Astrocyte of the cerebellum (primary cell): ENCODE measurements around the gene P4HB.

Experiments used
- DNase-seq: peaks from one replicate; pipeline ENCODE4 v3.0.0-alpha.2; 2011; ENCODE audit warnings: low read depth
- H3K4me3 ChIP-seq: 2 replicates; pipeline ENCODE4 v1.5.1; 2011; ENCODE audit warnings: mild to moderate bottlenecking, low read depth, low read length, moderate library complexity
- in situ Hi-C: cut with HindIII; loops from 2 replicates; pipeline ENCODE4 v1.10.0; 2017; ENCODE audit warnings: low sequenced_read_pairs
- TF ChIP-seq, protein P1 (sequence below): IDR thresholded peaks from 2 replicates; pipeline ENCODE4 v1.5.1; 2012; ENCODE audit warnings: low read length, low read depth, moderate library complexity, mild to moderate bottlenecking; ENCODE audit errors: missing control alignments

The P4HB gene

DNA sequence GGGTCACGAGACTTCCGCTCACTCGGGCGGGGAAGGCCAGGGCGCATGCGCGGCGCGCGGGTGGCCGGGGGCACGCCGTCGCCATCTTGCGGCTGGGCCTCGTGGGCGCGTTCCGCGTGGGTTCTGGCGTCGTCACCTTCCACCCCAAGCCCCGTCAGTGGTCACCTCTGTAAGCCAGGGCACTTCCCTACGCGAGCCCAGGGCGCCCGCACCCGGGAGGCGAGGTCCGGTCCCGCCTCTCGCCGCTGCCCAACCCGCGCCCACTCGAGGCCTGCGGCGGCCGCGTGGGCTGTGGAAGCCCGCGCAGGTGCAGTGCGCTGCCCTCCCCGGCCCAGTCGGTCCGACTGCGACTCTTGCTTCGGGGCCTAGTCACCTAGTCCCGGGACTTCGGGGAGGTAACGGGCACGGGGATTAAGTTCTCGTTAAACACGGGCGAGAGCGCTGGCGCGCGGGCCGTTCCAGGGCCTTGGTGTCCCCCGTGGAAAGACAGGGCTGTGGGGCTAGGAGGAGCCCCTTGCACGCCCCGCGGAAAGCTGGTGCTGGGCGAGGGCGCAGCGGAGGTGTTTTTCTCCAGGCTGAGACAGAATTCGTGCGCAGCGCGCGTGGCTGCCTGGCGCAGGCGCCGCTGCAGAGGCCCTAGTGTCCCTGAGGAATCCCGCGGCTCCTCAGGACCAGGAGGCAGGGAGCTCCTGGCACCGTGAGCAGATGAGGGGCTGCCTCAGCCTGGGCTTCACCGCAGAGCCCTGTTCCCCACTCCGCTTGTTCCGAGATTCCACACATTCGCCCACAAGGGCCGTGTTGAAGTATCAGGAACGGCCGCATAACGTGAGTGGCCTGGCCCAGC, 11.3 kb upstream of the P4HB start:
- in situ Hi-C loops, result no loop called here
- TF ChIP-seq, protein P1, sequence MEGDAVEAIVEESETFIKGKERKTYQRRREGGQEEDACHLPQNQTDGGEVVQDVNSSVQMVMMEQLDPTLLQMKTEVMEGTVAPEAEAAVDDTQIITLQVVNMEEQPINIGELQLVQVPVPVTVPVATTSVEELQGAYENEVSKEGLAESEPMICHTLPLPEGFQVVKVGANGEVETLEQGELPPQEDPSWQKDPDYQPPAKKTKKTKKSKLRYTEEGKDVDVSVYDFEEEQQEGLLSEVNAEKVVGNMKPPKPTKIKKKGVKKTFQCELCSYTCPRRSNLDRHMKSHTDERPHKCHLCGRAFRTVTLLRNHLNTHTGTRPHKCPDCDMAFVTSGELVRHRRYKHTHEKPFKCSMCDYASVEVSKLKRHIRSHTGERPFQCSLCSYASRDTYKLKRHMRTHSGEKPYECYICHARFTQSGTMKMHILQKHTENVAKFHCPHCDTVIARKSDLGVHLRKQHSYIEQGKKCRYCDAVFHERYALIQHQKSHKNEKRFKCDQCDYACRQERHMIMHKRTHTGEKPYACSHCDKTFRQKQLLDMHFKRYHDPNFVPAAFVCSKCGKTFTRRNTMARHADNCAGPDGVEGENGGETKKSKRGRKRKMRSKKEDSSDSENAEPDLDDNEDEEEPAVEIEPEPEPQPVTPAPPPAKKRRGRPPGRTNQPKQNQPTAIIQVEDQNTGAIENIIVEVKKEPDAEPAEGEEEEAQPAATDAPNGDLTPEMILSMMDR, result peak; percentile 22
- no peak for DNase-seq
- H3K4me3 ChIP-seq, result peak overlapping the region; percentile 84

DNA sequence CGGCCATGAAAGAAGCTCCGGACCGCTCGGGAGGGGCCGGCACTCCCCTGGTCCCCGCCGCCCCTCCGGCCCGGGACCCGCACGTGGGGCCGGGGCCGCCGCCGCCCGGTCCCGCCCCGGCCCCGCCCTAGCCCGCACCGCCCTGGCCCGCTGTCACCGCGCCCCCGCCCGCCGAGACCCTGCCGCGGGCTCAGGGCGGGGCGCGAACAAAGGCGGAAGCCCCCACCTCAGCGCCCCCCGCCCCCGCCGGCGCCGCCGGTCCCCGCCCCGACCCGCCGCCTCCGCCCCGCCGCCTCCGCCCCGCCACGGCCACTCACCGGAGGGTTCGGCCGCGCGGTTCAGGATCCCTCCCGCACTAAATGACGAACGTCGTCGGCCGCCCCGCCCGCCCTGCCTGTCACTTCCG, 10.6 kb upstream of the P4HB start, which contains the start of gene ARHGDIA:
ARHGDIA (minus strand) TSS at position 357 of the 406 bp plus-strand sequence. CDS start 1,407 bp downstream, outside the sequence.
- DNase-seq, result no peak
- TF ChIP-seq, protein P1, result no peak

DNA sequence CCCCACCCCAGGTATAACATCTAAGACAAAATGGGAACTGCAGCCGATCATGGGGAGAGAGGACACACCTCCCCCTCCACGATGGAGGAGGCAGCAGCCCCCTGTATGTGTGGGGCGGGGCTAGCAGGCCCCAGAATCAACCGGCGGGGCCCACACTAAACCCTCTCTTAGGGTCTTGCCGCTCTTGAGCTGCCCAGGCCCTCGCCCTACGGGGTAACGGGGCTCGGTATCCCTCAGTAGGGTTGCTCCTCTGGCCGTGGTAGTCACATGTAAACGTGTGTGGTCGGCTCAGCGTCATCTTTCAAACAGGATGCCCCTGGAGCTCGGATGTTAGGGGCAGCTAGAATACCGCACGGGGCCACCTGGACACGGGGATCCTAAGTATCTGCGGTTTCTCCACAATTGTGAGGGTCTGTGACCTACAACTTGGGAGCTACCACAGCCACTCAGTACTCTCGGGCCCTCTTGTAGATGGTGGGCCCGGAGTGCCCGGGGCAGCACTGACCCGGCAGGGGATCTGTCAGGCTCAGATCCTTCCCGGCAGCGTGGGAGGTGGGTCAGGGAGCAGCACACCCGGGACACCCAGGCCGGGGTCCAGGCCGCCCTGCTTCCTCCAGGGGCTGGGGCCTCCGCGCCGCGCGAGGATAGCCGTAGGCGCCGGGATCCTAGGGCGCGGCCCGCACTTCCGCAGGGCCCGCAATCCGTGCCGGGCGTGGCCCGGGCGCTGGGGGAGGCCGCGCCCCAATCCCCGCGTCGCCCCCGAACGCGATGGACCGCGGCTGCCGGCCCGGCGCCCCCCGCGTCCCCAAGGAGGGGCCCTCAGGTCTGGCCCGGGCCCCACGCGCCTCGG, 10.0 kb upstream of the P4HB start:
- no peak for DNase-seq
- in situ Hi-C loops, result no loop called here
- TF ChIP-seq, protein P1, result no peak
- H3K4me3 ChIP-seq, result peak overlapping the region; percentile 84

More for the DNA sequence above, 10.6 kb upstream of the P4HB start, which contains the start of gene ARHGDIA:
- peak within 1 kb of the TSS; percentile 84 for H3K4me3 ChIP-seq
- in situ Hi-C loops, result no loop called here

DNA sequence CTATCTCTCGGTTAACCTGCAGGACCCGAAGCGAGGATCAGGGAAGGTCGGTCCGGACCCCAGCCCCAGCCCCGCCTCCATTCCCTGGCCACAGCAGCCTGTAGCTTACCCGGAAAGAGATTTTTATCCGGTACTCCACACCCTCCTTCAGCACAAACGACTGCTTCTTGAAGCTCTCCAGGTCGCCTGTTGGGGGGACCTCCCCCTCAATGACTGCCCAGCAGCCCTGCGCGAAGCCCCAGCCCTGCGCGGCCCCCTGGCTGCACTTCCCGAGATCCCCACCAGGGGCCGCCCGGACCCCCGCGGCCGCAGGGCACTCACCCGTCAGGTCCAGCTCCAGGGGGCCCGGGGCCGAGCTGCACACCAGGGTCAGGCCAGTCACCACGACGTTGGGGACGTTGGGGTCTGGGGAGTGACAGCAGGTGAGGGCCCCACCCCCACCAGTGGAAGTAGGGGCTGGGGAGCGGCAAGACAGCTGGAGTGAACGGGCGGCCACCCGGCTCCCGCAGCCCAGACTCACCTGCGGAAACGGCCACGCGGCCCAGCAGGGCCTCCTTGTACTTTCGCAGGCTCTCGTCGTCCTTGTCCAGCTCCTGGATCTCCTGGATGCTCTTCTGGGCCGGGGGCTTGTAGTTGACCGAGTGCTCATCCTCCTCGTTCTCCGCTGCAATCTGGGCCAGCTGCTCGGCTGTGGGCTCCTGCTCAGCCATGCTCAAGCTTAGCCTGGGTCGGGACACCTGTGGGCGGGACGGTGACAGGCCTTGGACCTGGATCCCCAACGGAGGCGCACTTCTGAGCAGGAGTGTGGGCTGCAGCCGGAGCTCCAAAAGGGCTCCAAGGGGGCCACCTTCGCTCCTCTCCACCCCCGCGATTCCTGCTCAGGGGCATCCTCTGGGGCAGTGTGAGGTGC, 9.1 kb upstream of the P4HB start:
- H3K4me3 ChIP-seq, result peak overlapping the region; percentile 84
- TF ChIP-seq, protein P1, result peak; percentile 92
- in situ Hi-C loops, result no loop called here
- DNase-seq, result no peak

DNA sequence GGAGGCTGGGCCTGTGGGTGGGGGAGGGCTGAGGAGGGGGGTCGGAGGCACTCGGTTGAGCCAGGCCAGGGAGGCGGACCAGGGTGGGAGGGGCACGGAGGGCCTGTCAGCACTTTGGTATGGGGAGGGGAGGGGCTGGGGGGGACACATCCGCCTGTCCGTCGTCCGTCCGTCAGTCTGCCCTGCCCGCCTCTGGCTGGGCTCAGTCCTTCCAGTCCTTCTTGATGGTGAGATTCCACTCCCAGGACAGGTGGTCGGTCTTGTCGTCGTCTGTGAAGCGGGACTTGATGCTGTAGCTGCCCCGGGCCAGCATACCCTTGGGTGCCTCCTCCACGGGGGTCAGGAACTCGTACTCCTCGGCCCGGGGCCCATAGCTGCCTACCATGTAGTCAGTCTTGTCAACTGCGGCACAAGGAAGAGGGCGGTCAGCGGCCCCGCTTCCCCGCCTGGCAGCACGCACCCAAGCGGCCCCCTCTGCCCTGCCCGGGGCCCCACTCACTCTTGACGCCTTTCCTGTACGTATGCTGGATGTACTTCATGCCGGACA, 8.4 kb upstream of the P4HB start:
- H3K4me3 ChIP-seq, result no peak overlapping the region
- DNase-seq, result no peak
- in situ Hi-C loops, result no loop called here
- TF ChIP-seq, protein P1, result no peak
